Cerebellar nuclear complex (tissue), 1 donor: ENCODE measurements around the gene STK26.
"Not testable (repeated sequence)": the region's sequence is repeated elsewhere in the genome, so short reads cannot be mapped to it uniquely, and the experiment has no call there.

Source experiments
- DNase-seq, 2 experiments: peaks; one replicate each; lab custom pipeline; 2025; lab: John Stamatoyannopoulos, UW

Gene STK26

GRCh38 chrX:132022967-132023895, at the start of gene STK26:
Gene STK26 (plus strand): TSS chrX:132023302. CDS start chrX:132023618, 316 bp downstream.
- DNase-seq, result peak in 1 of 2 experiments; percentile 2

- no peak for DNase-seq
Observed at GRCh38 chrX:131975851-131976250, 47.3 kb upstream of the STK26 start.

- DNase-seq, result no peak
Observed at GRCh38 chrX:131977619-131978018, 45.5 kb upstream of the STK26 start.

GRCh38 chrX:131979116-131979515, 44.0 kb upstream of the STK26 start:
- DNase-seq, result no peak

GRCh38 chrX:131985526-131986049, 37.5 kb upstream of the STK26 start:
- no peak for DNase-seq

GRCh38 chrX:131987252-131987651, 35.9 kb upstream of the STK26 start:
- no peak for DNase-seq

- no peak for DNase-seq
Observed at GRCh38 chrX:131988236-131988635, 34.9 kb upstream of the STK26 start.

GRCh38 chrX:132001127-132001526, 22.0 kb upstream of the STK26 start:
- DNase-seq, result no peak

GRCh38 chrX:132004728-132005127, 18.4 kb upstream of the STK26 start:
- no peak for DNase-seq

GRCh38 chrX:132009350-132009749, 13.8 kb upstream of the STK26 start:
- no peak for DNase-seq

GRCh38 chrX:132010213-132010612, 12.9 kb upstream of the STK26 start:
- not testable (repeated sequence) for DNase-seq

- no peak for DNase-seq
Observed at GRCh38 chrX:132015875-132016274, 7.2 kb upstream of the STK26 start.

GRCh38 chrX:132016628-132017430, 6.3 kb upstream of the STK26 start:
- no peak for DNase-seq

- no peak for DNase-seq
Observed at GRCh38 chrX:132017431-132018185, 5.5 kb upstream of the STK26 start.

GRCh38 chrX:132022198-132022966, 720 bp upstream of the STK26 start:
- no peak for DNase-seq

GRCh38 chrX:132023896-132024386, 839 bp downstream of the STK26 start:
- no peak for DNase-seq

GRCh38 chrX:132025041-132025440, 1.9 kb downstream of the STK26 start:
- DNase-seq, result no peak

- no peak for DNase-seq
Observed at GRCh38 chrX:132030264-132030663, 7.2 kb downstream of the STK26 start.

GRCh38 chrX:132031867-132032266, 8.8 kb downstream of the STK26 start:
- no peak for DNase-seq

- DNase-seq, result no peak
Observed at GRCh38 chrX:132033166-132033565, 10.1 kb downstream of the STK26 start.

- DNase-seq, result no peak
Observed at GRCh38 chrX:132034648-132035047, 11.5 kb downstream of the STK26 start.
